22Rv1 (cell line): ENCODE results near the gene AXIN1.

Source experiments
- ZFX ChIP-seq: fragments of 450-650 bp; IDR thresholded peaks from 2 replicates; pipeline ENCODE4 v1.6.1; 2017; ENCODE audit warnings: antibody characterized with exemption, borderline replicate concordance
- TF ChIP-seq, protein P1 (sequence below): fragments of 450-650 bp; IDR thresholded peaks from 2 replicates; pipeline ENCODE4 v1.5.1; 2017; ENCODE audit warnings: mild to moderate bottlenecking

DNA sequence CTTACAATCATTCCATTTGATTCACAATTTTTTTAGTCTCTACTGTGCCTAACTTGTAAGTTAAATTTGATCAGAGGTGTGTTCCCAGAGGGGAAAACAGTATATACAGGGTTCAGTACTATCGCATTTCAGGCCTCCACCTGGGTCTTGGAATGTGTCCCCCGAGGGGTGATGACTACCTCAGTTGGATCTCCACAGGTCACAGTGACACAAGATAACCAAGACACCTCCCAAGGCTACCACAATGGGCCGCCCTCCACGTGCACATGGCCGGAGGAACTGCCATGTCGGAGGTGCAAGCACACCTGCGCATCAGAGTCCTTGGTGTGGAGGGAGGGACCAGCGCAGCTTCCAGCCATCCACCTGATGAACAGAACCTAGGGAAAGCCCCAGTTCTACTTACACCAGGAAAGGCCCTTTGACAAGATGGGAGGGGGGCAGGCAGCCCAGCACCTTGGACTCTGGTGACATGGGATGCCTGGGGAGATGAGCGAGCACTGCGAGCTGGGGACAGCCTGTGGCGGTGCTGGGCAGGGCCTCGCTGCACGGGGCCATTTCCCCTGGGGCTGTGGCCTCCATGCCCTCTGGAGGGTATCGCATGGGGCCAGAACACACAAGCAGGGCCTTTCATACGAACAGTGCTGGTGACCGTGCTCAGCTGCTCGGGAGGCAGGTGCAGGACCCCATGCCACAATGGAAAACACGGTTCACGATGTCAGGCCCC lies 35.6 kb downstream of the AXIN1 start:
- TF ChIP-seq, protein P1, sequence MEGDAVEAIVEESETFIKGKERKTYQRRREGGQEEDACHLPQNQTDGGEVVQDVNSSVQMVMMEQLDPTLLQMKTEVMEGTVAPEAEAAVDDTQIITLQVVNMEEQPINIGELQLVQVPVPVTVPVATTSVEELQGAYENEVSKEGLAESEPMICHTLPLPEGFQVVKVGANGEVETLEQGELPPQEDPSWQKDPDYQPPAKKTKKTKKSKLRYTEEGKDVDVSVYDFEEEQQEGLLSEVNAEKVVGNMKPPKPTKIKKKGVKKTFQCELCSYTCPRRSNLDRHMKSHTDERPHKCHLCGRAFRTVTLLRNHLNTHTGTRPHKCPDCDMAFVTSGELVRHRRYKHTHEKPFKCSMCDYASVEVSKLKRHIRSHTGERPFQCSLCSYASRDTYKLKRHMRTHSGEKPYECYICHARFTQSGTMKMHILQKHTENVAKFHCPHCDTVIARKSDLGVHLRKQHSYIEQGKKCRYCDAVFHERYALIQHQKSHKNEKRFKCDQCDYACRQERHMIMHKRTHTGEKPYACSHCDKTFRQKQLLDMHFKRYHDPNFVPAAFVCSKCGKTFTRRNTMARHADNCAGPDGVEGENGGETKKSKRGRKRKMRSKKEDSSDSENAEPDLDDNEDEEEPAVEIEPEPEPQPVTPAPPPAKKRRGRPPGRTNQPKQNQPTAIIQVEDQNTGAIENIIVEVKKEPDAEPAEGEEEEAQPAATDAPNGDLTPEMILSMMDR: no peak
- TF ChIP-seq ZFX: no peak
